HL-60 (cell line): Measurements from ENCODE around the gene PURA.

Source experiments
- DNase-seq, 2 experiments: peaks; one replicate each; pipeline ENCODE4 v3.0.0-alpha.2; 2010 to 2020; ENCODE audit warnings: low read depth in 1 of 2, low spot score in 1 of 2
- H3K27ac ChIP-seq: fragments of 250-450 bp; sonication (Bioruptor Pico); replicated peaks from 2 replicates; pipeline ENCODE4 v1.5.1; 2020; ENCODE audit warnings: mild to moderate bottlenecking, moderate library complexity
- H3K27me3 ChIP-seq: fragments of 250-450 bp; sonication (Bioruptor Pico); 2 replicates; pipeline ENCODE4 v1.5.1; 2021; ENCODE audit warnings: mild to moderate bottlenecking, moderate library complexity; ENCODE audit not compliant: insufficient read depth, poor library complexity, severe bottlenecking
- H3K4me3 ChIP-seq: replicated peaks from 2 replicates; pipeline ENCODE4 v1.5.1; 2011; ENCODE audit warnings: mild to moderate bottlenecking, control low read depth, low read length; ENCODE audit not compliant: insufficient read depth
- CTCF ChIP-seq: IDR thresholded peaks from one replicate; pipeline ENCODE4 v1.5.1; 2011; ENCODE audit warnings: low read length, control low read depth, inconsistent platforms; ENCODE audit not compliant: insufficient read depth
- GABPA ChIP-seq: IDR thresholded peaks from 2 replicates; pipeline ENCODE4 v1.6.1; 2012; ENCODE audit warnings: low read depth
- POLR2AphosphoS5 ChIP-seq: IDR thresholded peaks from 2 replicates; pipeline ENCODE4 v1.6.1; 2012; ENCODE audit warnings: low read depth
- REST ChIP-seq: IDR thresholded peaks from 2 replicates; pipeline ENCODE4 v1.6.1; 2012; ENCODE audit warnings: low read depth; ENCODE audit not compliant: insufficient replicate concordance
- SPI1 ChIP-seq: IDR thresholded peaks from 2 replicates; pipeline ENCODE4 v1.6.1; 2012; ENCODE audit warnings: low read depth, mild to moderate bottlenecking, borderline replicate concordance

PURA gene

GRCh38 chr5:140116716-140117115 is 2.8 kb downstream of the PURA start:
- Histone ChIP-seq H3K27ac (no peak overlapping the region), H3K4me3 (no peak overlapping the region), H3K27me3 (no peaks in the 10 kb centered on the region)
- DNase-seq: no peak
- TF ChIP-seq GABPA (no peak), POLR2AphosphoS5 (no peak), REST (no peak), SPI1 (no peak), CTCF (no peak)

GRCh38 chr5:140117523-140117922 is 3.6 kb downstream of the PURA start:
- H3K4me3 ChIP-seq: no peak overlapping the region
- TF ChIP-seq REST: no peak
- no peak for TF ChIP-seq GABPA
- no peak for TF ChIP-seq POLR2AphosphoS5
- no peak for TF ChIP-seq SPI1
- no peak for TF ChIP-seq CTCF
- no peak overlapping the region for H3K27ac ChIP-seq
- DNase-seq: no peak
- no peaks in the 10 kb centered on the region for H3K27me3 ChIP-seq

- no peak overlapping the region for H3K4me3 ChIP-seq
- no peak for DNase-seq
- no peak overlapping the region for H3K27ac ChIP-seq
- TF ChIP-seq REST (no peak), CTCF (no peak)
- H3K27me3 ChIP-seq: no peaks in the 10 kb centered on the region
Measured at GRCh38 chr5:140118302-140118936, 4.5 kb downstream of the PURA start.
